ENCODE results near the gene POLR1B. TPM values are rescaled to one million over a fixed set of nuclear protein-coding genes. Genes with fewer than 3 reads are reported as not detected.
"Not testable (repeated sequence)": the region's sequence is repeated elsewhere in the genome, so short reads cannot be mapped to it uniquely, and the experiment has no call there.

Gene POLR1B
- total and polyA plus RNA-seq, 3 donors from 2014 or later, result 26.9 to 59.2 (median 29.8) TPM

GRCh38 chr2:112494828-112495227, 47.4 kb upstream of the POLR1B start:
- WGBS, 2 donors, result 71 to 76% methylated on average over 5 of the region's 5 CpGs
- no peaks in the 10 kb centered on the region for H3K36me3 ChIP-seq (ENCODE audit: low read depth, missing control alignments)
- DNase-seq, result no peak
- intact Hi-C loops (cut with DNase I; ENCODE audit: low total_unique reads), result no loop called here
- H3K9me3 ChIP-seq, result no peaks in the 10 kb centered on the region
- no peaks in the 10 kb centered on the region for H3K4me1 ChIP-seq
- H3K27me3 ChIP-seq, result no peaks in the 10 kb centered on the region
- TF ChIP-seq POLR2A (IDR thresholded peaks at IDR 0.05), result no peak
- TF ChIP-seq, protein P1, sequence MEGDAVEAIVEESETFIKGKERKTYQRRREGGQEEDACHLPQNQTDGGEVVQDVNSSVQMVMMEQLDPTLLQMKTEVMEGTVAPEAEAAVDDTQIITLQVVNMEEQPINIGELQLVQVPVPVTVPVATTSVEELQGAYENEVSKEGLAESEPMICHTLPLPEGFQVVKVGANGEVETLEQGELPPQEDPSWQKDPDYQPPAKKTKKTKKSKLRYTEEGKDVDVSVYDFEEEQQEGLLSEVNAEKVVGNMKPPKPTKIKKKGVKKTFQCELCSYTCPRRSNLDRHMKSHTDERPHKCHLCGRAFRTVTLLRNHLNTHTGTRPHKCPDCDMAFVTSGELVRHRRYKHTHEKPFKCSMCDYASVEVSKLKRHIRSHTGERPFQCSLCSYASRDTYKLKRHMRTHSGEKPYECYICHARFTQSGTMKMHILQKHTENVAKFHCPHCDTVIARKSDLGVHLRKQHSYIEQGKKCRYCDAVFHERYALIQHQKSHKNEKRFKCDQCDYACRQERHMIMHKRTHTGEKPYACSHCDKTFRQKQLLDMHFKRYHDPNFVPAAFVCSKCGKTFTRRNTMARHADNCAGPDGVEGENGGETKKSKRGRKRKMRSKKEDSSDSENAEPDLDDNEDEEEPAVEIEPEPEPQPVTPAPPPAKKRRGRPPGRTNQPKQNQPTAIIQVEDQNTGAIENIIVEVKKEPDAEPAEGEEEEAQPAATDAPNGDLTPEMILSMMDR (IDR thresholded peaks at IDR 0.05), result no peak
- no peak overlapping the region for H3K27ac ChIP-seq
- no peak overlapping the region for H3K4me3 ChIP-seq

GRCh38 chr2:112495878-112496277, 46.4 kb upstream of the POLR1B start:
- intact Hi-C loops (cut with DNase I; ENCODE audit: low total_unique reads), result not testable (repeated sequence)
- 87 to 92% methylated on average over 4 of the region's 4 CpGs for WGBS, 2 donors

DNA sequence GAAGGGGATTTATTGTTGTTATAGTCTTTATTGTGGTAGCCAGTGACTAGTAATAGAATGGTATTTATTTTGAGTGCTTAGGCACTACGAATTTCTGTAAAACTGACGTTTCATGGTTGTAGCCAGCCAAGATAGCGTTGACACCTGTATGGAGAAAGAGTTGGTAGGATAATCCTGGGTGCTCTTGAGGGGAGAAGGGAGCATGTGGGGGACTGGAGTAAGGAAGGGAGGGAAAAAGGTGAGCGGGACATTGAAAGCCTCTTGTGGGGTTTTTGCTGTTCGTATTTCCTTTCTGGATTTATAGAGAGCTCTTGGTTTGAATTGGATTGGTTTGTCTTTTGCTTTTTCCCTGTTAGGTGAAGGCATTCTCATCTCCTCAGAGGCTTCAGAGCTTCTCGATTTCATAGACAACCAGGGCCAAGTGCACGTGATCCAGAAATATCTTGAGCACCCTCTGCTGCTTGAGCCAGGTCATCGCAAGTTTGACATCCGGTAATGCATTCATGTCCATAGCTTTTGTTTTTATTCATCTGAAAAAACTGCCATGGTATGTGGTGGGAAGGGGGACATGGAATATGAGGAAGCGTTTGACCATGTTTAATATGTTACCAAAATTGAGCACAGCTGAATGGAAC, 41.3 kb upstream of the POLR1B start:
- H3K36me3 ChIP-seq (ENCODE audit: low read depth, missing control alignments); H3K4me3 ChIP-seq; intact Hi-C loops (cut with DNase I; ENCODE audit: low total_unique reads); H3K27me3 ChIP-seq; H3K4me1 ChIP-seq; H3K27ac ChIP-seq; H3K9me3 ChIP-seq: not testable (repeated sequence)
- WGBS, 2 donors, result 66 to 69% methylated on average over 9 of the region's 10 CpGs
- peak; percentile 29 for DNase-seq
- TF ChIP-seq, protein P1 (IDR thresholded peaks at IDR 0.05), result peak in 2 of 3 experiments; percentile 12 to 44

More at GRCh38 chr2:112495878-112496277, 46.4 kb upstream of the POLR1B start:
- H3K27ac ChIP-seq; H3K4me1 ChIP-seq; H3K4me3 ChIP-seq; H3K27me3 ChIP-seq; DNase-seq; H3K9me3 ChIP-seq; H3K36me3 ChIP-seq (ENCODE audit: low read depth, missing control alignments): not testable (repeated sequence)

GRCh38 chr2:112509239-112509998, 32.8 kb upstream of the POLR1B start:
- WGBS, 2 donors, result 97% methylated on average over 7 to 28 of the region's 32 CpGs
- intact Hi-C loops (cut with DNase I; ENCODE audit: low total_unique reads); H3K4me3 ChIP-seq; H3K9me3 ChIP-seq; H3K27ac ChIP-seq; H3K36me3 ChIP-seq (ENCODE audit: low read depth, missing control alignments); DNase-seq; H3K27me3 ChIP-seq; H3K4me1 ChIP-seq: not testable (repeated sequence)

GRCh38 chr2:112516801-112517200, 25.5 kb upstream of the POLR1B start:
- TF ChIP-seq POLR2A (IDR thresholded peaks at IDR 0.05), result no peak
- TF ChIP-seq, protein P1 (IDR thresholded peaks at IDR 0.05), result no peak
- Histone ChIP-seq H3K4me1 (no peaks in the 10 kb centered on the region), H3K9me3 (no peaks in the 10 kb centered on the region), H3K27ac (no peak overlapping the region), H3K4me3 (no peak overlapping the region), H3K27me3 (no peaks in the 10 kb centered on the region), H3K36me3 (ENCODE audit: low read depth, missing control alignments) (no peaks in the 10 kb centered on the region)
- WGBS, 2 donors, result 96 to 98% methylated on average over 3 of the region's 3 CpGs
- intact Hi-C loops (cut with DNase I; ENCODE audit: low total_unique reads), result no loop called here
- no peak for DNase-seq

Data from testis (tissue), 3 donors.